ENCODE results near the gene MAP2K4.

Gene MAP2K4

DNA sequence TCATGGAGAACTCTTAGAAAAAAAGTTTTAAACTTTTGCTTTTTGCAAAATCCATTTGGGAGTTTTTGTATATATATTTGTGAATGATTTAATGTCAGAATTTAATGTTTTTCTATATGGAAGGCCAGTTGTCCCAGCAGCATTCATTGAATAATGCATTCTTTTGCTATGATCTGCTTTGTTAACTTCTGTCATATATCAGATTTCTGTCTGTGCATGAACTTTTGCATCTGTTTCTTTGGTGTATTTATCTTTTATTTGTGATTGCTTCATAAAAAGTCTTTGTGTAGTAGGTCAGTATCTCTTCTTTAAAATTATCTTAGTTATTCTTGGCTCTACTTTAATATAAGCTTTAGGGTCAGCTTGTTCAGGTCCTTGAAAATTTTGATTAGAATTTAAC, 84.2 kb downstream of the MAP2K4 start:
- TF ChIP-seq POLR2AphosphoS5 (IDR thresholded peaks at IDR 0.05; ENCODE audit: borderline replicate concordance, low read depth, low read length) (no peak), FOXP2 (optimal IDR thresholded peaks at IDR 0.05; ENCODE audit: control extremely low read depth, extremely low read length, insufficient read depth) (no peak), EZH2 (IDR thresholded peaks at IDR 0.05) (no peak)

DNA sequence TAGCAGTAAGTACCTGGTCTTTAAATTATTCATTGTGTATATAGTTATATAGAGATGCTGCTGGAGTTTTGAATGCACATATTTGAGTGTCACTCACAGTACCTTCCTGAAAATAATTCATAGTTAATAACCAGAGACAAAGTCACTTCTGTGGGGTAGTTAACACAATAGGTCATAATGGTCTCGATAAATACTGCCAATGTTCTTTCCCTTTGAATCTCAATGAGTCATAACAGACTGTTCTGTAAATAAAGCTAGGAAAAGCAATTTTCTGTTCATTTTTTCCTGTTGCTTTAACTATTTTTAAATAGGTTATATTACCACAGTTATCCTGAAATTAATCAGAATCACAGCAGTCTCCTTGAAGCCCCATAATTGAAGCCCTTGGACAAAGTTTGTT, 87.2 kb downstream of the MAP2K4 start:
- no peak for DNase-seq (ENCODE audit: low read depth, low spot score)
- Histone ChIP-seq H3K4me3 (no peak overlapping the region), H3K9me3 (ENCODE audit: low read depth, low read length) (no peaks in the 10 kb centered on the region), H3K27ac (no peak overlapping the region), H3K36me3 (ENCODE audit: insufficient read depth, low read length) (peaks cover 7% of the 10 kb centered on the region; the same call in 1 of the 2 replicates), H3K9ac (ENCODE audit: insufficient read length) (no peak overlapping the region)
- TF ChIP-seq FOXP2 (optimal IDR thresholded peaks at IDR 0.05; ENCODE audit: control extremely low read depth, extremely low read length, insufficient read depth) (no peak), EZH2 (IDR thresholded peaks at IDR 0.05) (no peak), POLR2AphosphoS5 (IDR thresholded peaks at IDR 0.05; ENCODE audit: borderline replicate concordance, low read depth, low read length) (no peak)

More for the DNA sequence above, 84.2 kb downstream of the MAP2K4 start:
- no peaks in the 10 kb centered on the region for H3K9me3 ChIP-seq (ENCODE audit: low read depth, low read length)
- no peak overlapping the region for H3K4me3 ChIP-seq
- no peak overlapping the region for H3K9ac ChIP-seq (ENCODE audit: insufficient read length)
- DNase-seq (ENCODE audit: low read depth, low spot score): no peak
- H3K27ac ChIP-seq: no peak overlapping the region
- peaks cover 12% of the 10 kb centered on the region for H3K36me3 ChIP-seq (ENCODE audit: insufficient read depth, low read length)

DNA sequence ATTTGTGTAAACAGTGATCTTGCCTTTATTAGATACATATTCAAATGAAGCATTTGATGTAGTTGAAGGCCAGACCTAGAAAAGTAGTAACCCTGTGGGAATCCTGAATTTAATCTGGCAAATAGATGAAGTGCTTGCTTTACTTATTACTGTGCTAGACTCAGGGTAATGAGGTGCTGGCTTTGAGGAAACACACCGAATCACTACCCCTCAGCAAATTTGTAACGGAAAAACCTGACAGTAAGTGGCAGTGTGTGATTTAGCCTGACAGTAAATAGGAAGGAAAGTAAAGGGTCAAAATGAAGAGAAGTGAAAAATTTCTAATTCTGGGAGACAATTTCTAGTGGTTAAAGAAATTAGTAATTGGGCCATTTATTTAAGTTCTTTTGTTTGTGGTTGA, 90.2 kb downstream of the MAP2K4 start:
- no peak for DNase-seq (ENCODE audit: low read depth, low spot score)
- no peak overlapping the region for H3K9ac ChIP-seq (ENCODE audit: insufficient read length)
- no peak overlapping the region for H3K4me3 ChIP-seq
- TF ChIP-seq POLR2AphosphoS5 (IDR thresholded peaks at IDR 0.05; ENCODE audit: borderline replicate concordance, low read depth, low read length) (no peak), FOXP2 (optimal IDR thresholded peaks at IDR 0.05; ENCODE audit: control extremely low read depth, extremely low read length, insufficient read depth) (no peak), EZH2 (IDR thresholded peaks at IDR 0.05) (no peak)
- H3K27ac ChIP-seq: no peak overlapping the region
- peaks cover 37% of the 10 kb centered on the region for H3K36me3 ChIP-seq (ENCODE audit: insufficient read depth, low read length)
- H3K9me3 ChIP-seq (ENCODE audit: low read depth, low read length): no peaks in the 10 kb centered on the region

DNA sequence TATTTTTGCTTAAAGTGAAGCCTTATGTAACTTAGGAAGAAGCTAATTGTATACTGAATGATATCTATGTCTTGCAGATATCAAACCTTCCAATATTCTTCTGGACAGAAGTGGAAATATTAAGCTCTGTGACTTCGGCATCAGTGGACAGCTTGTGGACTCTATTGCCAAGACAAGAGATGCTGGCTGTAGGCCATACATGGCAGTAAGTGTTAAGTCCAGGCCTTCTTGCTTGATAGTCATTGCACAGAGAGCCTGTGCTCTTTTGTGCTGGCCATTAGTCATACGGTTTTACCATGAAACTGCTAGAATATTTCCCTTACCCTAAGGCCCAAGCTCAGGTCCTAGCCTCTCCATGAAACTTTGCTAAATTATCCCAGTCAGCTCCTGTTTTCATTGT, 92.5 kb downstream of the MAP2K4 start:
- Histone ChIP-seq H3K4me3 (no peak overlapping the region), H3K27ac (no peak overlapping the region), H3K36me3 (ENCODE audit: insufficient read depth, low read length) (peaks cover 48% of the 10 kb centered on the region), H3K9ac (ENCODE audit: insufficient read length) (no peak overlapping the region), H3K9me3 (ENCODE audit: low read depth, low read length) (no peaks in the 10 kb centered on the region)
- TF ChIP-seq POLR2AphosphoS5 (IDR thresholded peaks at IDR 0.05; ENCODE audit: borderline replicate concordance, low read depth, low read length) (no peak), EZH2 (IDR thresholded peaks at IDR 0.05) (no peak), FOXP2 (optimal IDR thresholded peaks at IDR 0.05; ENCODE audit: control extremely low read depth, extremely low read length, insufficient read depth) (no peak)
- DNase-seq (ENCODE audit: low read depth, low spot score): no peak

DNA sequence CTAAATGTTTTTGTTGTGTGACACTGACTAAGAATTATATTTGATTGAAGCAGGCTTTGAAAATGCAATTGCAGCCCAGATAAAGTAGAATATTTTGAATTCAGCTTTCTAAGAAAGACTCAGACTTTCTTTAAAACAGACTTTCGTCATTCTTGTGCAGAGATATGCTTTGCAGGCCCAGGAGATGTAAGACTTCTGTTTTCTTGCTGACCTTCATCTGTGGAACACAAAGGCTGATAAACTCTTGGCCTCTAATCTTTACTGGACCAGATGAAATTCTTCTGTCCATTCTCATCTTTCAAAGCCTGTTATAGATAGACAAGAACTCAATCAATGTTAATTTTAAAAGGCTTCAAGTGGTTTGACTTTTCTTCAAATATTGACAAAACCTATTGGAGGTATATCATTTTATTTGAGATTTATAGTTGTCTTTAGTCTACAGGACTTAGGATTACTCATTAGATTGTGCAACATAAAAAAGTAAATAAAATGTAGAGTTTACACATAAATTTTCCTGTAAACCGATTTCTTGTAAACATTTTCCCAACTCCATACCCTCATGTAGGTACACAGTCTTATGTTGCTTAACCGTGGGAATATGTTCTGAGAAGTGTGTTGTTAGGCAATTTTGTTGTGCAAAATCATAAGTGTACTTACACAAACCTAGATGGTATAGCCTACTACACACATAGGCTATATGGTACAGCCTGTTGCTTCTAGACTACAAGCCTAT, 94.2 kb downstream of the MAP2K4 start:
- Histone ChIP-seq H3K36me3 (ENCODE audit: insufficient read depth, low read length) (peaks cover 54% of the 10 kb centered on the region), H3K9me3 (ENCODE audit: low read depth, low read length) (no peaks in the 10 kb centered on the region), H3K27ac (no peak overlapping the region), H3K9ac (ENCODE audit: insufficient read length) (no peak overlapping the region), H3K4me3 (no peak overlapping the region)
- TF ChIP-seq FOXP2 (optimal IDR thresholded peaks at IDR 0.05; ENCODE audit: control extremely low read depth, extremely low read length, insufficient read depth): no peak
- TF ChIP-seq POLR2AphosphoS5 (IDR thresholded peaks at IDR 0.05; ENCODE audit: borderline replicate concordance, low read depth, low read length): no peak
- TF ChIP-seq EZH2 (IDR thresholded peaks at IDR 0.05): no peak
- DNase-seq (ENCODE audit: low read depth, low spot score): no peak

DNA sequence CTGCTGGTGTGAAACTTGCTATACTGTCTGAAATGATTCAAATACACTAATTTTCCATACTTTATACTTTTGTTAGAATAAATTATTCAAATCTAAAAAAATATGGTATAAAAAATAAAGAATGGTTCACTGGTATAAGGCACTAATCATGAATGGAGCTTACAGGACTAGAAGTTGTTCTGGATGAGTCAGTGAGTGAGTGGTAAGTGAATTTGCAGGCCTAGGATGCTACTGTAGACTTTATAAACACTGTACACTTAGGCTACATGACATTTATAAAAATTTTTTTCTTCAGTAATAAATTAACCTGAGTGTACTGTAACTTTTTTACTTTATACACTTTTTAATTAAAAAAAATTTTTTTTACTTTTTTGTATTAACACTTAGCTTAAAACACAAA, 95.5 kb downstream of the MAP2K4 start:
- Histone ChIP-seq H3K36me3 (ENCODE audit: insufficient read depth, low read length) (peaks cover 54% of the 10 kb centered on the region), H3K9me3 (ENCODE audit: low read depth, low read length) (no peaks in the 10 kb centered on the region), H3K9ac (ENCODE audit: insufficient read length) (no peak overlapping the region), H3K27ac (no peak overlapping the region), H3K4me3 (no peak overlapping the region)
- TF ChIP-seq EZH2 (IDR thresholded peaks at IDR 0.05): no peak
- no peak for TF ChIP-seq FOXP2 (optimal IDR thresholded peaks at IDR 0.05; ENCODE audit: control extremely low read depth, extremely low read length, insufficient read depth)
- no peak for TF ChIP-seq POLR2AphosphoS5 (IDR thresholded peaks at IDR 0.05; ENCODE audit: borderline replicate concordance, low read depth, low read length)
- no peak for DNase-seq (ENCODE audit: low read depth, low spot score)

DNA sequence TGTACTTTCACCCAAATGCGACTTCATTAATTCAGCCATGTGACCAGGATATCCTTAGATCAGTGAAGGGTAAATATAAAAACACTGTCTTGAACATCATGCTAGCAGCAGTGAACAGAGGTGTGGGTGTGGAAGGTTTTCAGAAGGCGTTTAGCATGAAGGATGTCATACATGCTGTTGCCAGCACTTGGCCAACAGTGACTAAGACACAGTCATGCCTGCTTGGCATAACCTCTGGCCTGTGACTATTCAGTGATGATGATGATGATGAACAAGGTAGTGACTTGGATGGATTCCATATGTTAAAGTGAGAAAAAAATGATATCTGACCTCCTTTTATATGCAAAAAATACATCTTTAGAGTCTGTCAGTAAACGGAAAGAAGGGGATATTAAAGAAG, 97.9 kb downstream of the MAP2K4 start:
- Histone ChIP-seq H3K27ac (no peak overlapping the region), H3K4me3 (no peak overlapping the region), H3K9ac (ENCODE audit: insufficient read length) (no peak overlapping the region), H3K36me3 (ENCODE audit: insufficient read depth, low read length) (peaks cover 40% of the 10 kb centered on the region), H3K9me3 (ENCODE audit: low read depth, low read length) (no peaks in the 10 kb centered on the region)
- DNase-seq (ENCODE audit: low read depth, low spot score): no peak
- TF ChIP-seq POLR2AphosphoS5 (IDR thresholded peaks at IDR 0.05; ENCODE audit: borderline replicate concordance, low read depth, low read length): no peak
- no peak for TF ChIP-seq EZH2 (IDR thresholded peaks at IDR 0.05)
- TF ChIP-seq FOXP2 (optimal IDR thresholded peaks at IDR 0.05; ENCODE audit: control extremely low read depth, extremely low read length, insufficient read depth): no peak

DNA sequence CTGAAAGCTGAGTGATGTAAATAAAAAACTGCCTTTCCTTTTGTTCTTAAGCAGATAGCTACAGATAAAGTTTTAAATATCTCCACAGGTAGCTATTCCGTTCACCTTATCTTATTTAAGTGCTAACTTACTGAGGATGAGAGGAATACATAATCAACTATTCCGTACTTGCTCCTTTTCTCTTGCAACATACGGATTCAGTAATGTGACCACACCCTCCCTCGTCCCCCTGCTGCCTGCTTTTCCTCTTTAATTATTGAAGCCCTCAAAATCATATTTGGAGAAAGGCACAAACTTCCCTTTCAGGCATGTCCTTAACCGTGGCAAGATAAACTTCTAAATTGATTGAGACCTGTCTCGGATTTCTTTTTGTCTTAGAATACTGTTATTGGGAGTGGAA, 101.4 kb downstream of the MAP2K4 start:
- Histone ChIP-seq H3K36me3 (ENCODE audit: insufficient read depth, low read length) (peaks cover 34% of the 10 kb centered on the region), H3K4me3 (no peak overlapping the region), H3K9me3 (ENCODE audit: low read depth, low read length) (no peaks in the 10 kb centered on the region), H3K27ac (no peak overlapping the region), H3K9ac (ENCODE audit: insufficient read length) (no peak overlapping the region)
- no peak for DNase-seq (ENCODE audit: low read depth, low spot score)
- TF ChIP-seq EZH2 (IDR thresholded peaks at IDR 0.05) (no peak), FOXP2 (optimal IDR thresholded peaks at IDR 0.05; ENCODE audit: control extremely low read depth, extremely low read length, insufficient read depth) (no peak), POLR2AphosphoS5 (IDR thresholded peaks at IDR 0.05; ENCODE audit: borderline replicate concordance, low read depth, low read length) (no peak)

Data from SK-N-MC (cell line).